NCI-H526 (cell line): Measurements from ENCODE around the gene WHAMM.

ENCODE experiments used
- DNase-seq, 2 experiments: peaks; one replicate each; lab custom pipeline; 2025; lab: John Stamatoyannopoulos, UW

WHAMM gene

GRCh38 chr15:82870727-82871320 lies 61.4 kb downstream of the WHAMM start:
- DNase-seq = no peak

- no peak for DNase-seq
Measured at GRCh38 chr15:82871358-82871757, 61.9 kb downstream of the WHAMM start.

GRCh38 chr15:82871832-82872484 lies 62.5 kb downstream of the WHAMM start:
- no peak for DNase-seq

GRCh38 chr15:82873000-82873680 lies 63.7 kb downstream of the WHAMM start:
- no peak for DNase-seq

- DNase-seq = no peak
Measured at GRCh38 chr15:82874267-82874666, 64.8 kb downstream of the WHAMM start.

- no peak for DNase-seq
Measured at GRCh38 chr15:82874961-82875360, 65.5 kb downstream of the WHAMM start.

- no peak for DNase-seq
Measured at GRCh38 chr15:82875411-82876003, 66.1 kb downstream of the WHAMM start.

GRCh38 chr15:82877825-82878224 lies 68.4 kb downstream of the WHAMM start:
- DNase-seq = no peak

GRCh38 chr15:82878325-82878724 lies 68.9 kb downstream of the WHAMM start:
- DNase-seq = no peak

GRCh38 chr15:82880704-82881103 lies 71.3 kb downstream of the WHAMM start:
- no peak for DNase-seq

- no peak for DNase-seq
Measured at GRCh38 chr15:82881747-82882146, 72.3 kb downstream of the WHAMM start.

GRCh38 chr15:82882273-82882928 lies 73.0 kb downstream of the WHAMM start:
- no peak for DNase-seq
